ENCODE measurements around the gene DLD.

DLD gene

GRCh38 chr7:107858280-107858679, 32.7 kb upstream of the DLD start:
- no peak for TF ChIP-seq CTCF (IDR thresholded peaks at IDR 0.05; ENCODE audit: insufficient read depth, low read length, poor library complexity, severe bottlenecking)
- Histone ChIP-seq H3K36me3 (ENCODE audit: control insufficient read depth, insufficient read depth, low read length) (no peaks in the 10 kb centered on the region), H3K4me3 (replicated peaks; ENCODE audit: low read depth, low read length) (no peak overlapping the region), H3K27me3 (replicated peaks; ENCODE audit: control insufficient read depth, insufficient read depth, low read length) (no peaks in the 10 kb centered on the region; the same call in 1 of the 2 replicates)
- DNase-seq (ENCODE audit: extremely low read depth, insufficient read length): no peak

GRCh38 chr7:107860279-107860961, 30.6 kb upstream of the DLD start:
- H3K36me3 ChIP-seq (ENCODE audit: control insufficient read depth, insufficient read depth, low read length): no peaks in the 10 kb centered on the region
- no peak overlapping the region for H3K4me3 ChIP-seq (replicated peaks; ENCODE audit: low read depth, low read length)
- no peaks in the 10 kb centered on the region; the same call in 1 of the 2 replicates for H3K27me3 ChIP-seq (replicated peaks; ENCODE audit: control insufficient read depth, insufficient read depth, low read length)
- no peak for DNase-seq (ENCODE audit: extremely low read depth, insufficient read length)
- no peak for TF ChIP-seq CTCF (IDR thresholded peaks at IDR 0.05; ENCODE audit: insufficient read depth, low read length, poor library complexity, severe bottlenecking)

GRCh38 chr7:107860981-107861652, 29.9 kb upstream of the DLD start:
- TF ChIP-seq CTCF (IDR thresholded peaks at IDR 0.05; ENCODE audit: insufficient read depth, low read length, poor library complexity, severe bottlenecking): no peak
- no peaks in the 10 kb centered on the region for H3K36me3 ChIP-seq (ENCODE audit: control insufficient read depth, insufficient read depth, low read length)
- no peak for DNase-seq (ENCODE audit: extremely low read depth, insufficient read length)
- H3K4me3 ChIP-seq (replicated peaks; ENCODE audit: low read depth, low read length): no peak overlapping the region
- no peaks in the 10 kb centered on the region; the same call in 1 of the 2 replicates for H3K27me3 ChIP-seq (replicated peaks; ENCODE audit: control insufficient read depth, insufficient read depth, low read length)

- H3K27me3 ChIP-seq (replicated peaks; ENCODE audit: control insufficient read depth, insufficient read depth, low read length): no peaks in the 10 kb centered on the region; the same call in 1 of the 2 replicates
- TF ChIP-seq CTCF (IDR thresholded peaks at IDR 0.05; ENCODE audit: insufficient read depth, low read length, poor library complexity, severe bottlenecking): no peak
- H3K4me3 ChIP-seq (replicated peaks; ENCODE audit: low read depth, low read length): no peak overlapping the region
- no peaks in the 10 kb centered on the region for H3K36me3 ChIP-seq (ENCODE audit: control insufficient read depth, insufficient read depth, low read length)
- DNase-seq (ENCODE audit: extremely low read depth, insufficient read length): no peak
These were observed 24.8 kb upstream of the DLD start for GRCh38 chr7:107865956-107866775.

- no peak for DNase-seq (ENCODE audit: extremely low read depth, insufficient read length)
- Histone ChIP-seq H3K36me3 (ENCODE audit: control insufficient read depth, insufficient read depth, low read length) (no peaks in the 10 kb centered on the region), H3K4me3 (replicated peaks; ENCODE audit: low read depth, low read length) (no peak overlapping the region), H3K27me3 (replicated peaks; ENCODE audit: control insufficient read depth, insufficient read depth, low read length) (no peaks in the 10 kb centered on the region)
- TF ChIP-seq CTCF (IDR thresholded peaks at IDR 0.05; ENCODE audit: insufficient read depth, low read length, poor library complexity, severe bottlenecking): no peak
These were observed 23.0 kb upstream of the DLD start for GRCh38 chr7:107867858-107868466.
